Cardiac fibroblast (primary cell): ENCODE data around the gene OSBPL6.

ENCODE experiments used
- DNase-seq, 2 donors: peaks; one replicate each; pipeline versions ENCODE4 v3.0.0 to v3.0.0-alpha.2; 2010; ENCODE audit warnings: low read depth in 2 of 2
- H3K4me3 ChIP-seq, 2 donors: replicated peaks in 1 of 2; 1 replicate in 1 of 2; 2 replicates in 1 of 2; pipeline ENCODE4 v1.5.1; 2011; ENCODE audit warnings: low read depth in 2 of 2, low read length in 2 of 2, mild to moderate bottlenecking in 2 of 2, moderate library complexity in 1 of 2
- CTCF ChIP-seq: IDR thresholded peaks from one replicate; pipeline ENCODE4 v1.5.1; 2011; ENCODE audit warnings: low read depth, mild to moderate bottlenecking, low read length, inconsistent platforms

Gene OSBPL6

GRCh38 chr2:178265851-178266250 lies 71.5 kb downstream of the OSBPL6 start:
- H3K4me3 ChIP-seq: no peak overlapping the region
- no peak for DNase-seq
- no peak for TF ChIP-seq CTCF

GRCh38 chr2:178266445-178266844 lies 72.1 kb downstream of the OSBPL6 start:
- no peak for TF ChIP-seq CTCF
- H3K4me3 ChIP-seq: no peak overlapping the region
- DNase-seq: no peak

GRCh38 chr2:178267660-178268059 lies 73.3 kb downstream of the OSBPL6 start:
- no peak overlapping the region for H3K4me3 ChIP-seq
- no peak for DNase-seq
- TF ChIP-seq CTCF: no peak

GRCh38 chr2:178268435-178268834 lies 74.1 kb downstream of the OSBPL6 start:
- no peak for TF ChIP-seq CTCF
- H3K4me3 ChIP-seq: no peak overlapping the region
- peak in 1 of 2 donors; percentile 60 for DNase-seq

GRCh38 chr2:178269438-178270224 lies 75.3 kb downstream of the OSBPL6 start:
- no peak for TF ChIP-seq CTCF
- H3K4me3 ChIP-seq: no peak overlapping the region
- DNase-seq: no peak

GRCh38 chr2:178270338-178270737 lies 76.0 kb downstream of the OSBPL6 start:
- no peak for DNase-seq
- H3K4me3 ChIP-seq: no peak overlapping the region
- no peak for TF ChIP-seq CTCF

- no peak overlapping the region for H3K4me3 ChIP-seq
- no peak for DNase-seq
- no peak for TF ChIP-seq CTCF
Measured at GRCh38 chr2:178271094-178271493, 76.8 kb downstream of the OSBPL6 start.
